ENCODE measurements around the gene BBOX1.

The BBOX1 gene

DNA sequence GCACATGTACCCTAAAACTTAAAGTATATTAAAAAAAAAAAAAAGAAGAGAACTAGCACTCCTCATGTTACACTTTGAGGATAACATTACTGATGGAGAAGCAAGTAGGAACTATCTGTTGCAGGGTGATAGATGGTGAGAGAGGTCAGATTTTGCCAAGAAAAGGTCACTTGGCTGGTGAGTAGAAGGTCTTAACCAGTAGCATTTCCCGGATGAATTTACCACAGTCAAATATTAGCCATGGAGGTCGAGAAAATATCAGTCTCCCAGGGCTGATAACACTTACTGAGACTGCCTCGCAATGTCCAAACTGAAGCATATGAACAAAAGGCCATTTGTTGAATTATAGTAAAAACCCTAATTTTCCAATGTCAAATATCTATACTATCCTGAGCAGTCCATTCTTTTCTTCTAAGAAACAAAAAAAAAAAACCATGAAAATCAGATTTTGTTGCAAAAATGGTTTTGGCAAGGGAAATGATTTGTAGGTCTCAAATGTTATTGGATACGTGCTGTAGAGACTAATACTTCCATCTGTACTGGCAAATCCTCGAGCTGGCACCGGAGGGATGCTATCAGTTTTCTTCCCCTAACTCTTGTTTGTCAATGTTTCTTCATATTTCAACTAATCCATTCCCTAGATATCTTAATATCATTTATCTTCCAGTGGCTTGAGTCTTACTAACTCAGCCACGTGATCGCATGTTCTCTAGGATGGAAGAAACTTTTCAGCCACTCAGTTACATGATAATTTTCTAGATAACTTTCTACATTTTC is 14.5 kb upstream of the BBOX1 start:
- no peak for FAIRE-seq

DNA sequence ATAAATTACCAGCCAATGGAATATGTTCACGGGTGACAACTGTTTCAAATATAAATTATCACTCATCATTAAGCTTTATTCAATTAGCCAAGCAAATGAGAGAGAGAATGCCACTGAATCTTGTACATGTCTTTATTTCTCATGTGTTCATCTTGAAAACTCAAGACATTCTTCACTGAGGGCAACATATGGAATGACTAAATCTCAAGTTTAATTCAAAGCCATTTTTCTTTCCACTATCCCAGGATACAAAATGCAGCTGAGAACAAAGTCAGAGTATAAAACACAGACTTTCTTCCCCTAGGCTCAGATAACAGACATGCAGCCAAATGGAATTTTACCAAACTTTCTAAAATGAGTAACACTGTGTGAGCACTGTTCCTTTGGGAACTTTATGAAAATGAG is 12.1 kb upstream of the BBOX1 start:
- FAIRE-seq = no peak

DNA sequence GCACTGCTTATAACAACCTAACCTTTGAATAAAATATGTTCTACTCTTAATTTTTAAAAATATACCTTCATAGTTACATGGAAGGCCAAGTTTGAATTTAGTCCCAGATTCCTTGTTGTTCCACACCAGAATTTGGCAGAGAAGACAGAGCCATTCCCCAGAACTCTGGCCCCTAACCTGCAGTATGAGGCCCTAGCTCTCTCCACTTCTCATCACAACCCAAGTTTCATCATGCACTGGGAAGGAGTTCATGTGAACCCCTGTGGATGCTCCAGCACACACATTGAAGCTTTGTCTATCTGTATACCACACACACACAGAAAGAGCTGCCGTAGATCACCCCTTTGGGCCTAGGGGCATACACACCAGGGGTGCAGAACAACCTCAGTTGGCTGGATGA is 10.6 kb upstream of the BBOX1 start:
- no peak for FAIRE-seq

DNA sequence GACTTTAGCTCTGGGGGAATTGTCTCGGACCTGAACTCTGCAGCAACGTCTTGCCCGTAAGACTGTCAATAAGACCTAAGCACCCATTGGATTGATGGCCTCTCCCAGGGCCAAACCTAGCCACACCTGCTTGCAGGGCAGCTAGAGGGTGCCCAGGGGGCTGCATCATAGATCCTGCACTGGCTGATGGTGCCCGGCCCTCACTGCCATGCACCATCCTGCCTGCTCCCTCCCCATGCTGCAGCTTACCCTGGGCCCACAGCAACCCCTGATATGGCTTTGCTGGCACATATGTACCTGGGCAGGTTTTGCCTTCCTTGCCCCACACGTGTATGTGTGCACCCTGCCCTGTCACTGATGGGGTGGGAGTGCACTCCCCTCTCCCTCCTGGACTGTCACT is 8.9 kb upstream of the BBOX1 start:
- FAIRE-seq = no peak

DNA sequence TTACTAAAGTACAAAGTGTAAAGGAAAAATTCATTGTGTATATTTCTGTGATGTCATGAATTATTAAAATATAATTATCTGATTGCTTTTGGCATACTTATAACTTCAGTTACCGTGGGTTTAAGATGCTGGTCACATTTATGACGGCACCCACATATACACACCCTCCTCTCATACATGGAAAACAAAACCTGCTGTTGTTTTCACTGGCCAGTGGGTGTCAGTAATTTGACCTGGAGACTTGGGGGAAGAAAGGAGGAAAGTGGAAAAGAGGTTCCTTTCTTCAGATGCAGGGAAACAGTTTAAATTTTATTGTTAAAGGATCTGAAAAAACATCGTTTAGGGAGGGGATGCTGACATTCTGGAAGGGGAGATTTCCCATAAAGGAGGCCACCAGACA is 742 bp upstream of the BBOX1 start:
- FAIRE-seq = no peak

DNA sequence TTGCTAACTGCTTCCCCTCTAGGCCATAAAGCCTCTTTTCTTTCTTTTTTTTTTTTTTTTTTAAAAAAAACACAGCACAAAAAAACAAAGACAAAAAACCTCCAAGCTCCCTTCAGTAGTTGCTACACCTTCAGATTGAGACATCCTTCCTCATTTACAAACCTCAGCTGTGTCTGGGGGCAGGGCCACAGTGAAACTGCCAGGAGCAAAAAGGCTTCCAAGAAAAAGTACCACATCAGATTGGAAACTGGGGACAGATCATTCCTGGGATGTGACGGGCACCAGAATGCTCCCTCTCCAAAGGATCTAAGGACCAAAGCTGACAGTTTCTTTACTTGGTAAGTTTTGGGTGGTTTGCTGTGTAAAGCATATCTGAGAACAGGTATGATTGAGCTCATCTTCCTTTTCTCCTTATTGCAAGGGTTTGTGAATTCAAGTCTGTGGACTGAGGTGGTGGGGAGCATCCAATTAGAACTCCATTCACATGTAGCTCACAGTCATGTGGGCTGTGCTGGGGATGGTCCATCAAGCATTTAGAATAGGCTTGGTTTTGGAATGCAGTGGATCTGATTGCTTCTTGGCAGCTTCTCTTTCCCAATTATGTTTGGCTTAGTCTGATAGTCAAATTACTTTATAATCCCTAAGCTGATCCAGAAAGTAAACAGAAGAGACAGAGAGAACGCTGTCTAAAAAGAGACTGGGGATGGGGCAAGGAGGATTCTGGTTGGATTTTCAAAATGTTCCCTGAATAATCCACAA is 705 bp downstream of the BBOX1 start:
- FAIRE-seq = no peak

DNA sequence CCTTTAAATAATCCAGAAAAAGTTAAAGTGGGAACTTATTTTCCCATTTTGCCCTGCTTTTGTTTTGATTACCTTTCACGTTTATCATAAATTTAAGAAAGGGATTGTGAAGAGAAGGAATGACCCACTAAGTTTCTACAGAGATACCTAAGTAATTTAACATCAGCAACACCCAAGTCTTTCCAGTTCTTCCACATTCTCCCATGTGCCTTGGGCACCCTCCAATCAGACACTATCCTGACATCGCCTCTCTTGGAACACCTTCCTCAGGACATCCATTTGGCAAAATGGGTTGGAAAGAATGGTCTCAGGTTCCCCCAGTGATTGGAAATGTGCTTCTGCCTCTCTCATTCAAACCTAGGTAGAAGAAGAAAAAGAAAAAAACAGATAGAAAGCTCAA is 6.3 kb downstream of the BBOX1 start:
- FAIRE-seq = no peak

DNA sequence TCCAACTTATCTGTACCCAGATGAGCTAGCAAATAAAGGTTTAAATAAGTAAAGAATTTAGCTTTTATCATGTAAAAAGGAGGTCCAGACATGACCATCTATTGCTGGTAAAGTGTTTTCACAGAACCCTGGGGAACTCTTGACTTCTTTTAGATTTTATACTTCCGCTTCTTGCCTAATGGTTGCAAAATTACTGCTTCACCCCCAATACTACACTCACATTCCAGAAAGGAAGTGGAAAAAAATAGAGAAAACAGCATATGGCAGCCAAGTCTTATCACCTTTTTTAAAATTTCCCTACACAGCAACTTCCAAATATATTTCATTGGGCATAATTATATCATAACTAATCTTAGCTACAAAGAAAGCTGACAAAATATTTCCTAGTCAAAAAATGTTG is 12.1 kb downstream of the BBOX1 start:
- FAIRE-seq = no peak

DNA sequence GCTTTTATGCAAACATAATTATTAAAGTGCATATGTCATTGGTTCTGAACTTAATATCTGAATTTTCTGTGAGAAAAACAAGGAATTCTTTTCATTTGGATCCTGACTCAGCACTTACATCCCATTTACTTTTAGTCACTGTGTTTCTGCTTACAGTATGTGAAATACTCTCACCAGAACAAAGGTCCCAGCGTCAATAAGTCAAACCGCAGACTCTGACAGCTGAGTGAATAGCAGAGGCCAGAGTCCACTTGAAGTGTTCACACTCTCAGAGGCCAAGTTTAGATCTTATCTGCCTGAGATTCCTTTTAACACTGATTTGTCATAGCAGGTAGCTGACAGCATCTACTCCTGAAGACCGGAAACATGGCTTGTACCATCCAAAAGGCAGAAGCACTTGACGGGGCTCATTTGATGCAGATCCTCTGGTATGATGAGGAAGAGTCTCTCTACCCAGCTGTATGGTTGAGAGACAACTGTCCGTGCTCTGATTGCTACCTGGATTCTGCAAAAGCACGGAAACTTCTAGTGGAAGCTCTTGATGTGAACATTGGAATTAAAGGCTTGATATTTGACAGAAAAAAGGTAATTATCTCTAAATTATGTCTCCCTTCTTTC is 14.6 kb downstream of the BBOX1 start:
- no peak for FAIRE-seq

DNA sequence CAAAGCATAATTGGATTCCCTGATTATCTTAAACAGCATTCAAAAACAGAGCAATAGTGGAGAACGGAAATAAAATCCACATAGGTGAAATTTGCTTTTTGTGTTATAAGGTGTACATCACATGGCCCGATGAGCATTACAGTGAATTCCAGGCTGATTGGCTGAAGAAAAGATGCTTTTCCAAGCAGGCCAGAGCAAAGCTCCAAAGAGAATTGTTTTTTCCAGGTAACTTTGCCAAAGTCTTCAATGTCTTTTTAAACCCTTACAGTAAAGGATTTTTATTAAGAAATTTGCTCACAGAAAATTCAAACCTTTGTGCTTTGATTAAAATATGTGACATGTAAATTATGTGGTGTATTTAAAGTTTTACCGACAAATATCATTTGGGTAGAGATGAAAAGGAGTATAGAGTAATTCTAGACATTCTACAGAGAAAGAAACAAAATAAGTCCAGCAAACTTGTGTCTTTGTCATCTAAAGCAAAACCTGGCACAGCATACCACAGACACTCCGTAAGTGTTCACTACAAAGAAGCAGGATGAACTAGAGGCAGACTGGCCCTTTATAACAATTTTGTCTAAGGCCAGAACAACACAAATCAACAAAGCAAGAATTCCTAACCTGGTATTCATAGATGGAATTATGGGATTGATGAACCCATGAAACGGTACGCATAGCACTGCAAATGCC is 16.6 kb downstream of the BBOX1 start:
- FAIRE-seq = no peak

DNA sequence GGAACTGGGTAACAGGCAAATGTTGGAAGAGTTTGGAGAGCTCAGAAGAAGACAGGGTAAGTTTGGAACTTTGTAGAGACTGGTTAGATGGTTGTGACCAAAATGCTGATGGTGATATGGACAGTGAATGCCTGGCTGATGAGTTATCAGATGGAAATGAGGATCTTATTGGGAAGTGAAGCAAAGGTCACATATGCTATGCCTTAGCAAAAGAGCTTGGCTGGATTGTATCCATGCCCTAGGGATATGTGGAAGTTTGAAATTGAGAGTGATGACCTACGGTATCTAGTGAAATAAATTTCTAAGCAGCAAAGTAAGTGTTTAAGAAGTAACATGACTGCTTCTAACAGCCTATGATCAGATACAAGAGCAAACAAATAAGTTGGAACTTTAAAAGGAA is 17.8 kb downstream of the BBOX1 start:
- FAIRE-seq = no peak

DNA sequence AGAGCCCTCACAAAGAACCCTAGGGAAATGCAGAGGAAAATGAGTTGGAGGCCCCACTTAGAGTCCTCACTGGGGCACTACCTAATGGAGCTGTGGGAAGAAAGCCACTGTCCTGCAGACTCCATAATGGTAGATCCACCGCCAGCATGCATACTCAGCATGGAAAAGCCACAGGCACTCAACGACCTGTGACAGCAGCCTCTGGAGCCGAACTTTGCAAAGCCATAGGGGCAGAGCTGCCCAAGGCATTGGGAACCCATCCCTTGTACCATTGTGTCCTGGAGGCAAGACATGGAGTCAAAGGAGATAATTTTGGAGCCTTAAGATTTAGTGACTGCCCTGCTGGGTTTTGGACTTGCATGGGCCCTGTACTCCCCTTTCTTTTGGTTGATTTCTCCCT is 18.8 kb downstream of the BBOX1 start:
- FAIRE-seq = no peak

DNA sequence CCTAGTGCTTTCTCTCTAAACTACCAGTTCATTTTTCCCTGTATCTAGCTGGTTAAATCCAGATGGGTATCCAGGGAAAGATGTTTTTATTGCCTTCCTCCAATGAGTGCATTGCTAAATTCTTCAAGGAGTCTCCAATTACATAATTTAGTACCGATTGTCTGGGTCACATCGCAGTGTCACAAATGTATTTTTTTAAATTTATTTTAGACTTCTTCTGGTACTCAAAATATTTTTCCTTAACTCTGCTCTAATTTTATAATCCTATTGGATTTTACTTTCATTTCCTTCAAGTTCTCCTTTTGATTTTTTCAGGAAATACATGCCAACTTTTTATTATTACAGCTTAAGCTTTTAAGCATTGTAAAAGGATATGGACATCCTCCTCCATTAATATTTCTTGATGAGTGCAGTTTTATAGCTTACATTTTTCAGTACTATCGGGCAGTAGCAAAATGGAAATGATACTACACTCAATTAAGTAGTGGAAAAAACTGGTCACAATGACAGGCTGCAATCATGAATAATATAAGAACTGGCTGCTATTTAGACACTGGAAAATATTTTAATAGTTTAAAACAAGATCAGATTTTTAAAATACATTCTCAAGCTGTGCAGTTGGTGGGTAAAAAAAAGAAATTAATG is 20.3 kb downstream of the BBOX1 start:
- FAIRE-seq = no peak

DNA sequence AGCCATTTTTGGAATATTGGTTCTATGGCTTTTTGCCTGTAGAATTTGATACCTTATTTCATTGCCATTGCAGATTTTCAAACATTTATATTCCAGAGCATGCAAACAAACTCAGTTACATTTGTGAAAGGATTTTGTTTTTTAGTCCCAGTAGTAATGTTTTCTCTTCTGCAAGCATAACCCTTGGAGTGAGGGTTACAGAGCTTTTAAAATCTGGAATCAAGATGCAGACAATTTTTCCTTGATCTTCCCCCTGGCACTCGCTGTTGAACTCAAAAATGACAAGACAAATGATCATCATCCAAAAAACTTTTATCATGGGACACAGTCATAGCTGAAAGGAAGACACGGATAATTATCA is 20.8 kb downstream of the BBOX1 start:
- no peak for FAIRE-seq

DNA sequence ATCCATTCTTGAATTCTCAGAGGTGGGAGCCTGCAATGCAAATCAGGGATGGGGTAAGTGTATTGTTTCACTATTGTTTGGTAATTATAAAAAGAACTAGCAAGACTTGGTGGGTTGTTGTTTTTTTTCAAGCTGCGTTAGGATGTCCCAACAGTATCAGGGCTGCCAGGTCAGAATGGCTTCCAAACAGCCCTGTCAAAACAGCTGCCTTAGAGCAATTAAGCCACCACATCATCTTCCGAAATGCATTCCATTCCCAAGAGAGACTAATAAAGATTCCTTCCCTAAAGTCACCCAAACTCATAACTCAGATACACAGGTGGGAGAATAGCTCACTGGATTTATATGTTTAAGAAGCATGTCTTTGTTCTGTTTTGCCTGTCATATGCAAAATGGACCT is 23.5 kb downstream of the BBOX1 start:
- no peak for FAIRE-seq

DNA sequence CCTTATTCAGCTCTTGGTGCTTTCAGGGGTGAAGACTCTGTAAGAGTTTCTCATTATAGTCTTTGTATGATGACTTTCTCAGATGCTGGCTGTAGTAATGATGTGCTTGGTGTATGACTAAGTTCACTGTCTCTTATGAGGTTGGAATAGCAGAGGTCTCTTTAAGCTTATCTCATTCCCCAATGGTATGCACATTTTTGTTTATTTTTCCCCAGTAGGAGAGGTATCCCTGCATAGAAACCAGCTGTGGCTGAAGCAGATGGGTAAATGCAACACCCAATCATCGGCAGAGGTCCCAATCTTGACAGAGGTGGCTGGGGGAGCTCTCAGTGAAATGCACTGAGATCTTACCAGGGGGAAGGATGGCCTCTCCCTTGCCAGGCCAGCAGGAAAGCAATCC is 34.6 kb downstream of the BBOX1 start:
- no peak for FAIRE-seq

DNA sequence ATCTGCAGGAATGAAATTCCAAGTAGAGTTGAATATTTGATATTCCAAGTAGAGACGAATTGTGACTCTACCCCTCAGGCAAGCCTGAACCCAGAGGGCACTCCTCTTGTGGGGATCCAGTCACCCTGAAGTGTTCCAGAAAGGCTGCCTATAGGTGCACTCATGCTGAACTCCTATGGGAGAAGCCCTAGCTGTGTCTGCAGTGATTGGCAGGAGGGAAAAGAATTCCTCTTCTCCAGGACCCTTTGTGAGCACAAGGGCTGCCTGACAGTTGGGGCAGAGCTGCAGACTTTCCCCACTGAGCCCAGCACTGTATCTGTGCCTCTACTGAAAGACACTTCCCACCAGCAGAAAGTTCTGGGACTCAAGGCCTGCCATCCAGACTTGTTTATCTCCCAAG is 35.0 kb downstream of the BBOX1 start:
- FAIRE-seq = no peak

DNA sequence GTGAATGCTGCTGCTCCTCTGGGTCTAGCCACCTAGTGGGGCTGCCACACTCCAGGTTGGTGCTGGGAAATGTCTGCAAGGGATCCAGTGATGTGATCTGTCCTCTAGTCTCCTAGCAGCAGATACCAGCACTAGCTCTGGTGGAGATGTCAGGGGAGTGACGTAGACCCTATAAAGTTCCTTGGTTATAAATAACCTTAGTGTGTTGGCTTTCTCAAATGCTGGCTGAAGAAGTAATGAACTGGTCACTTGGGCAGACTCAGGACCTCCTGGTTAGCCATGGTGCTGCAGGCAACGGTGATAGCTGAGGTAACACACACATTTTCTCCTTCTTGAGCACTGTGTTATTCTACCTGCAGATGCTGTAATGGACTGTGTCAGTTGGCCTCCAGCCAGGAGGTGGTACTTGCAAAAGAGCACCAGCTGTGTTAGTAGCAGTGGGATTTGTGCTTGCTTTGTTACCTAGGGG is 35.5 kb downstream of the BBOX1 start:
- no peak for FAIRE-seq

DNA sequence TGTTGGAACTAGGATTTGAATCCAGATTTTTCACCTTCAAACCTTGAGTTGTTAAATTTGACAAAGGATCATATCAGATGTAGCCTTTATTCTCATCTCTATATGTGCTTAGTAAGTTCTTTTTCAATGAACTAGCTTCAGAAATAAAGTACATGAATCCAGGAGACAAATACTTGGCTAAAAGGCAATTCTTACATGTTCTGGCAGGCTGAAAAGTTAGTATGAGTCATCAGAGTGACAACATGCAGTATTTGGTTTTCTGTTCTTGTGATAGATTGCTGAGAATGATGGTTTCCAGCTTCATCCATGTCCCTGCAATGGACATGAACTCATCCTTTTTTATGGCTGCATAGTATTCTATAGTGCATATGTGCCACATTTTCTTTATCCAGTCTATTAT is 40.4 kb downstream of the BBOX1 start:
- FAIRE-seq = no peak

DNA sequence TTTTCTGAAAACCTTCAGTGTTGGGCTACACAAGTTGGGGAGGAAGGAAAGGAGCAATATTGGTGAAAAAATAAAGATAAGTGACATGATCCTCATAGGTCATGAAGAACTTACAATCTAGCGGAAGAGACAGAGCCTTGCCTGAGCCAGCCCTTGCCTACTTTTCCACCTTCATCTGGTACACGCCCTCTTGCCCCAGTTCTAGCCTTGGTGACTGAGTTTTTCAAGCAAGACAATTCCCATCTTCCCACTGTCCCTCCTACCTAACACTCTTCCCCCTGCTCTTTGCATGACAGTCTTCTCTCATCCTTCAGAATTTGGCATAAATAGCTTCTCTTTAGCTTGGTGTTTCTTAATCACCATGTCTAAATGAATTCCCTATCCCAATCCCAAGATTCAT is 42.6 kb downstream of the BBOX1 start:
- FAIRE-seq = no peak

DNA sequence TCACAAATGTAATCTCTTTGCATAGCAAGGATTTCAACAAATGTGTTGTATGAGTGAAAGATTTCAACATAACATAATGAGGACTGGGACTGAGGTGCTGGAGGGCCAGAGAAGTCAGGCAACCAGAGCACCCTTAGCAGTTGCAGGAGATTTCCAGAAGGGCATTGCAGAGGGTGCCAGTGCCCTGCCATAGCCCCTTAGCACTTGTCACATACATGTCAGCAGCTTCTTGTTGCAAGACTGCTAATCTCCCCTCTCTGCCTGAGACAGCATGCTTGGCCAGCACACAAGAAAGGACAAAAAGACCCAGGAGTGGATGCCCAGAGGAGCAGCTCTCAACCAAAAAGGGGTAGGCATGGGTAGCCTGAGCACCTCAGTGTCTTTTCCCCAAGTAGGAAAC is 43.2 kb downstream of the BBOX1 start:
- no peak for FAIRE-seq

DNA sequence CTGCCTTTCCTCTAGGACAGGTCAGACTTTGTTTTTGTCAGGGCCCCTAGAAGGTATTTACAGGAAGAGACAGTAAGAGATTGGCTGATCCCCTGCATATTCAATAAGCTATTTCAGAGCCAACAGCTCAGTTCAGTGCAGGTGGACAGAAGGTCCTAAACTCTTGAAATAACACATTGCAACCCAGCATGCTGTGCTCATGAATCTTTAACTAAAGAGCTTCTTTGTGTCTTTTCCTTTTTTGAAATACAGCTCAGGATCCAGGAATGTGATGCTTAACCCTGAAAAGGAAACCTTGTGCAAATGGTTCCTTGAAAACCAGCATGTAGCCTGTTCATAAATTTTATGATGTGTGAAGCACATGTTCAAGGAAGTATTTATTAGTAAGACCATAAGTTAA is 43.9 kb downstream of the BBOX1 start:
- FAIRE-seq = no peak

DNA sequence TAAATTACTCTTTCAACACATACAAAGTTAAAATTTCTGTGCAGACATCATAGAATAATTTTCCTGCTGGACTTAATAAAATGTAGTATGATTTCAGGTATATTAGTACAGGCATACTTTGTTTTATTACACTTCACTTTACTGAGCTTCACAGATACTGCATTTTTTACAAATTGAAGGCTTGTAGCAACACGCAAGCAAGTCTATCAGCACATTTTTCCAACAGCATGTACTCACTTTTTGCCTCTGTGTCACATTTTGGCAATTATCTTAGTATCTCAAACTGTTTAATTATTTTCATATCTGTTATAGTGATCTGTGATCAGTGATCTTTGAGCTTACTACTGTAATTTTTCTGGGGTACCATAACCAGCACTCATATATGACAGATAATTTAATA is 44.5 kb downstream of the BBOX1 start:
- FAIRE-seq = no peak
